NB4 (cell line): Measurements from ENCODE around the gene CDKN2A.

Experiments used
- DNase-seq: peaks from one replicate; pipeline ENCODE4 v3.0.0; 2010; ENCODE audit warnings: low read depth
- H3K4me3 ChIP-seq: one replicate; pipeline ENCODE4 v1.5.1; 2011; ENCODE audit warnings: mild to moderate bottlenecking, low read depth, low read length, moderate library complexity
- CTCF ChIP-seq: IDR thresholded peaks from one replicate; pipeline ENCODE4 v1.5.1; 2012; ENCODE audit warnings: low read depth, low read length
- MAX ChIP-seq: IDR thresholded peaks from 2 replicates; pipeline ENCODE4 v1.6.1; 2011; ENCODE audit warnings: low read depth, low read length
- MYC ChIP-seq: IDR thresholded peaks from 2 replicates; pipeline ENCODE4 v1.6.1; 2011; ENCODE audit warnings: low read depth, low read length
- POLR2A ChIP-seq: IDR thresholded peaks from 2 replicates; pipeline ENCODE4 v1.6.1; 2011; ENCODE audit warnings: mild to moderate bottlenecking; ENCODE audit not compliant: insufficient read length; ENCODE audit errors: extremely low read depth

Gene CDKN2A

GRCh38 chr9:22037954-22038690 lies 43.9 kb upstream of the CDKN2A start:
- DNase-seq, result no peak
- TF ChIP-seq MAX (no peak), CTCF (no peak), POLR2A (no peak), MYC (no peak)
- no peak overlapping the region for H3K4me3 ChIP-seq

GRCh38 chr9:22036866-22037626 lies 42.9 kb upstream of the CDKN2A start:
- H3K4me3 ChIP-seq, result no peak overlapping the region
- TF ChIP-seq MYC (no peak), MAX (no peak), POLR2A (no peak), CTCF (no peak)
- no peak for DNase-seq

GRCh38 chr9:22035591-22036011 lies 41.4 kb upstream of the CDKN2A start:
- TF ChIP-seq CTCF (no peak), MYC (no peak), MAX (no peak), POLR2A (no peak)
- DNase-seq, result no peak
- no peak overlapping the region for H3K4me3 ChIP-seq

GRCh38 chr9:22033012-22033630 lies 38.9 kb upstream of the CDKN2A start:
- DNase-seq, result no peak
- H3K4me3 ChIP-seq, result no peak overlapping the region
- TF ChIP-seq POLR2A (no peak), CTCF (no peak), MYC (no peak), MAX (no peak)

- TF ChIP-seq CTCF, result no peak
- TF ChIP-seq MYC, result no peak
- no peak for TF ChIP-seq POLR2A
- no peak for TF ChIP-seq MAX
- DNase-seq, result no peak
- H3K4me3 ChIP-seq, result no peak overlapping the region
Measured at GRCh38 chr9:22031655-22032411, 37.6 kb upstream of the CDKN2A start.
